C4-2B (cell line): ENCODE results near the gene PDLIM5.

ENCODE experiments used
- H3K27ac ChIP-seq: fragments of 450-650 bp; 2 replicates; pipeline ENCODE4 v1.5.1; 2017
- ZFX ChIP-seq: fragments of 450-650 bp; IDR thresholded peaks from 2 replicates; pipeline ENCODE4 v1.6.1; 2017
- TF ChIP-seq, protein P1 (sequence below): fragments of 450-650 bp; conservative IDR thresholded peaks from 2 replicates; pipeline ENCODE4 v1.5.1; 2017; ENCODE audit warnings: mild to moderate bottlenecking

The PDLIM5 gene

DNA sequence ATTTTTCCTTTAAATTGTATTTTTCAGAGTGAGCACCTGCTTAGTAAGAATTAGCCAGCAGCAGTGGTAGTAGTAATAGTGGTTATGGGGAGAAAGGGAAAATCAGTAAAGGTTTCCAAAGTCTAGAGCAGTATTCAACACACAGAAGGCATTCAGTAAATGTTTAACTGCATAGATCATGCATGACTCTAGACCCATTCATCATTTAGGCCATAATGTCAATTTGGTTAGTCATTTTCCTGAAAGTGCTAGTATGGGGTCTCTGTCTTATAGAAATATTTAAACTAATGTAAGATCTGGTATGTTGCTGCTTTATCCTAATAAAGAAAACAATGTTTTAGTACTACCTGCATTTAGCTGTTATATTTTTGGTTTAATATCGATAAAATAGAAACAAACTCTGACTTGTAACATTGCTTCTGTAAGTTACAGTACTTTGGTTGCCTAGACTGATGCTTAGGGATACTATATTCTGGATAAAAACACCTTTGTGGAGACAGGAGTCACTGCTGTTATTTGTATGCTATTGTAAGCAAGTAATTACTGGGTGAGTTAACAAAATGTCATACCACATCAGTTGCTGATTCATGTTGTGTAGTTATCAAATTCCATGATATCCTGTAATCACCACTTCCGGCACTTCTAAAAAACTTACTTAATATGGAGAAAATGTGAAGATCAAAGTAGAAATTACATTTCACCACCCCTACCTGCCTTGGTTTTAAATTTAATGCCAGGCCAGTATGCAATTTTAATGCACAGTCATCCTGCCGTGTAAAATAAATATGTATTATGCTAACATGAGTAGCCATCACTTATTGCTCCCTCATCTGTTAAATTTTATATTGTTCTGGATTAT is 190.2 kb downstream of the PDLIM5 start:
- no peak overlapping the region for H3K27ac ChIP-seq
- no peak for TF ChIP-seq ZFX
- TF ChIP-seq, protein P1, sequence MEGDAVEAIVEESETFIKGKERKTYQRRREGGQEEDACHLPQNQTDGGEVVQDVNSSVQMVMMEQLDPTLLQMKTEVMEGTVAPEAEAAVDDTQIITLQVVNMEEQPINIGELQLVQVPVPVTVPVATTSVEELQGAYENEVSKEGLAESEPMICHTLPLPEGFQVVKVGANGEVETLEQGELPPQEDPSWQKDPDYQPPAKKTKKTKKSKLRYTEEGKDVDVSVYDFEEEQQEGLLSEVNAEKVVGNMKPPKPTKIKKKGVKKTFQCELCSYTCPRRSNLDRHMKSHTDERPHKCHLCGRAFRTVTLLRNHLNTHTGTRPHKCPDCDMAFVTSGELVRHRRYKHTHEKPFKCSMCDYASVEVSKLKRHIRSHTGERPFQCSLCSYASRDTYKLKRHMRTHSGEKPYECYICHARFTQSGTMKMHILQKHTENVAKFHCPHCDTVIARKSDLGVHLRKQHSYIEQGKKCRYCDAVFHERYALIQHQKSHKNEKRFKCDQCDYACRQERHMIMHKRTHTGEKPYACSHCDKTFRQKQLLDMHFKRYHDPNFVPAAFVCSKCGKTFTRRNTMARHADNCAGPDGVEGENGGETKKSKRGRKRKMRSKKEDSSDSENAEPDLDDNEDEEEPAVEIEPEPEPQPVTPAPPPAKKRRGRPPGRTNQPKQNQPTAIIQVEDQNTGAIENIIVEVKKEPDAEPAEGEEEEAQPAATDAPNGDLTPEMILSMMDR = no peak

- no peak overlapping the region for H3K27ac ChIP-seq
- TF ChIP-seq, protein P1 = no peak
- no peak for TF ChIP-seq ZFX
These were observed 190.8 kb downstream of the PDLIM5 start for GRCh38 chr4:94642561-94642866.

DNA sequence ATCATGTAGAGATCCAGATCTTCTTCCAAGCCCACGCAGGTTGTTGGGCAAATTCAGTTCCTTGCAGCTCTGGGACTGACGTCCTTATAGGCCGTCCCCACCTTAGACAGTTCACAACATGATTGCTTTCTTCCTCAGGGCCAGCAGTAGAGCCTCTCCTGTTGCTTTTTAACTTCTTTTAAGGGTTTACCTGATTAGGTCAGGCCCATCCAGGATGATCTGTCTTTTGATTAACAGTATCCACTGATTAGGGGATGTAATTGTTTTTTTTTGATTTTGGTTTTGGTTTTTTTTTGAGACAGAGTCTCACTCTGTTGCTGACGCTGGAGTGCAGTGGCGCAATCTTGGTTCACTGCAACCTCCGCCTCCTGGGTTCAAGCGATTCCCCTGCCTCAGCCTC is 197.0 kb downstream of the PDLIM5 start:
- peak overlapping the region; percentile 32 for H3K27ac ChIP-seq
- TF ChIP-seq, protein P1 = no peak
- TF ChIP-seq ZFX = no peak

DNA sequence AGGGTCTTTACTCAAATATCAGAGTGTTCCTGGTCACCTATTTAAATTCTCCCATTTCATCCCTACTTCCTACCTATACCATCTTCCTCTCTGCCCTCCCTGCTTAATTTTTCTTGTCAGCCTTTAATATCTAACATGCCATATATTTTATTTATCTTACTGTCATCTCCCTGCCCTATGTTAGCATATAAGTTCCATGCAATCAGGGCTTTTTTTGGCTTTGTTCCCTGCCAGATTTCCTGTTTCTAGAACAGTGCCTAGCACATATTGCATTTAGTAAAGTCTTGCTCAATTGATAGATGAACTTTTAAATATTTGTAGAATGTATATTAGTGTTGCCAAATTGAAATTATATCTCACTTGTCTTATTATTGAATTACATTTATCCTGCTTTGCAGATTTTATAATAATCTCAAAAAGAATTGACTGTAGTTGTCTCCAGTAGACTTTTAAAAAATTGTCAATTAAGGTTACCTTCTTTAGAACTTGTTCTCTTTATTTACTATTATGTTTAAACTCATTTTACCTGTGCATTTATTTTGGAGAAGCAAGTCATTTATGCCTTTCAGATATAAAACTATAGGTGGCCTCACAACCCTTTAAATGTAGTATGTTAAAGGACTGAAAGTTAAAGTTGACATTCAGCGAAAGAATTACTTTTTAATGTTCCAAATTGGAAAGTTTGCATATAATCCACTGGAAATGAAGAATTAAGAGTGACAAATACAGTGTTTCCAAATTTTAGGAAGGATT is 197.8 kb downstream of the PDLIM5 start:
- TF ChIP-seq ZFX = no peak
- TF ChIP-seq, protein P1 = peak; percentile 26
- H3K27ac ChIP-seq = peak overlapping the region; percentile 32

DNA sequence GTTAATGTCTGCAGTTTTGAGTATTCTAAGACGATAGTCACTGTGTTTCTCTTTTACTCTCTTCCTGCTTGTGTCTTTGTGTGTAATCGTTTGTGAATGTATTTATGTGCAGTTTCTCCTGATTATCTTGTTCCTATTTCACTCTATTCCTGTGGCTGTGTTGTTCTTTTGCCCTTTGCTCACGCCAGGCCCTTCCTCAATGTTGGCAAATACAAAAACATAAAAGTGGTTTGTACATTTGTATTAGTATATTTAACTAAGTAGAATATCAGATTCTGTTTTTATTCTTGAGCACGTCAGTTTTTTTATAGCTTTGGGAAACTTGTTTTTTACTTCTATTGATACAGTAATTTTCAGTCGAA is 198.4 kb downstream of the PDLIM5 start:
- TF ChIP-seq, protein P1 = no peak; the same call in 1 of the 2 replicates
- TF ChIP-seq ZFX = no peak
- no peak overlapping the region for H3K27ac ChIP-seq

- H3K27ac ChIP-seq = no peak overlapping the region; the same call in 1 of the 2 replicates
These were observed 198.9 kb downstream of the PDLIM5 start for GRCh38 chr4:94650690-94651089.

More at GRCh38 chr4:94650690-94651089, 198.9 kb downstream of the PDLIM5 start:
- TF ChIP-seq, protein P1 = no peak
- TF ChIP-seq ZFX = no peak
